Mucosa of descending colon (tissue), 3 donors: ENCODE results near the gene MOGAT3. TPM values are rescaled to one million over a fixed set of nuclear protein-coding genes. Genes with fewer than 3 reads are reported as not detected.

Source experiments
- ATAC-seq: fragments of 200-7000 bp; cut with Tn5 transposase; one replicate; pipeline ENCODE4 v1.9.1; 2020; ENCODE audit warnings: mild to moderate bottlenecking, moderate library complexity
- DNase-seq, 3 donors: peaks; one replicate each; pipeline ENCODE4 v3.0.0-alpha.2; 2020
- H3K36me3 ChIP-seq: fragments of 200-600 bp; one replicate; pipeline ENCODE4 v1.8.0; 2021; ENCODE audit warnings: low read depth, mild to moderate bottlenecking
- H3K4me1 ChIP-seq: fragments of 200-600 bp; one replicate; pipeline ENCODE4 v1.8.0; 2021; ENCODE audit warnings: low read depth, mild to moderate bottlenecking
- H3K4me3 ChIP-seq: fragments of 200-600 bp; one replicate; pipeline ENCODE4 v1.8.0; 2021; ENCODE audit warnings: mild to moderate bottlenecking
- H3K9me3 ChIP-seq: fragments of 200-600 bp; one replicate; pipeline ENCODE4 v1.8.0; 2021; ENCODE audit warnings: mild to moderate bottlenecking
- CTCF ChIP-seq: fragments of 200-600 bp; IDR thresholded peaks from one replicate; pipeline ENCODE4 v1.8.0; 2022; ENCODE audit warnings: antibody characterized with exemption, mild to moderate bottlenecking
- intact Hi-C, 2 donors: fragments of 100-400 bp; cut with DNase I in 1 of 2; cut with micrococcal nuclease in 1 of 2; formaldehyde crosslinking; loops; one replicate each; pipeline versions ENCODE4 v1.11.0 to v1.11.1; 2022; cut with DNase I, micrococcal nuclease
- total RNA-seq, 3 donors: library from RNA; stranded (reverse); fragmentation: NEBNext Ultra II Directional in 2 of 3; extraction: Animal tissue kit (Norgen Biotek cat#: 25700) in 2 of 3; gene quantifications; one replicate each; pipeline versions ENCODE4 v1.2.1 to v1.2.4, GENCODE V29; 2021 to 2023
- donor health status: DM: no; HTN: no; CAD: no; lungs with moderate emphysema.
- donor health status: DM: no; HTN: no; CAD: no.
- donor health status: DM: no; HTN: yes; CAD: no.

MOGAT3 gene
- total RNA-seq, 3 donors from 2014 or later = 27.9 to 66.2 (median 58.3) TPM

GRCh38 chr7:101235050-101235449 lies 34.2 kb upstream of the MOGAT3 start:
- no peak for TF ChIP-seq CTCF
- peak in 1 of 3 donors; percentile 39 for DNase-seq
- peaks cover 34% of the 10 kb centered on the region for H3K4me1 ChIP-seq
- peak; percentile 1 for ATAC-seq
- intact Hi-C loops = no loop called here
- H3K9me3 ChIP-seq = no peaks in the 10 kb centered on the region
- H3K4me3 ChIP-seq = no peak overlapping the region
- no peaks in the 10 kb centered on the region for H3K36me3 ChIP-seq

- DNase-seq (peak in 2 of 3 donors; percentile 55 to 64), ATAC-seq (no peak)
- Histone ChIP-seq H3K36me3 (no peaks in the 10 kb centered on the region), H3K9me3 (no peaks in the 10 kb centered on the region), H3K4me1 (peaks cover 34% of the 10 kb centered on the region), H3K4me3 (no peak overlapping the region)
- no peak for TF ChIP-seq CTCF
- intact Hi-C loops = no loop called here
Measured at GRCh38 chr7:101234636-101235035, 33.8 kb upstream of the MOGAT3 start.

GRCh38 chr7:101233907-101234547 lies 33.2 kb upstream of the MOGAT3 start:
- no peak overlapping the region for H3K4me3 ChIP-seq
- no peak for TF ChIP-seq CTCF
- intact Hi-C loops = no loop called here
- H3K36me3 ChIP-seq = no peaks in the 10 kb centered on the region
- DNase-seq = no peak
- H3K9me3 ChIP-seq = no peaks in the 10 kb centered on the region
- H3K4me1 ChIP-seq = peaks cover 34% of the 10 kb centered on the region
- ATAC-seq = no peak

- H3K36me3 ChIP-seq = no peaks in the 10 kb centered on the region
- TF ChIP-seq CTCF = no peak
- intact Hi-C loops = no loop called here
- H3K4me3 ChIP-seq = no peak overlapping the region
- no peaks in the 10 kb centered on the region for H3K9me3 ChIP-seq
- H3K4me1 ChIP-seq = peaks cover 21% of the 10 kb centered on the region
- peak; percentile 86 for ATAC-seq
- DNase-seq = peak; percentile 91 to 93 (median 91)
Measured at GRCh38 chr7:101232141-101232850, 31.5 kb upstream of the MOGAT3 start.

- Histone ChIP-seq H3K36me3 (no peaks in the 10 kb centered on the region), H3K4me3 (no peak overlapping the region)
Measured at GRCh38 chr7:101231644-101232043, 30.8 kb upstream of the MOGAT3 start.

More at GRCh38 chr7:101231644-101232043, 30.8 kb upstream of the MOGAT3 start:
- DNase-seq (peak in 2 of 3 donors; percentile 45 to 57), ATAC-seq (peak; percentile 14)
- H3K9me3 ChIP-seq = no peaks in the 10 kb centered on the region
- H3K4me1 ChIP-seq = peaks cover 18% of the 10 kb centered on the region
- no peak for TF ChIP-seq CTCF
- intact Hi-C loops = no loop called here
